Measurements from ENCODE around the gene SH3PXD2A.
"Not testable (repeated sequence)": the region's sequence is repeated elsewhere in the genome, so short reads cannot be mapped to it uniquely, and the experiment has no call there.

SH3PXD2A gene

DNA sequence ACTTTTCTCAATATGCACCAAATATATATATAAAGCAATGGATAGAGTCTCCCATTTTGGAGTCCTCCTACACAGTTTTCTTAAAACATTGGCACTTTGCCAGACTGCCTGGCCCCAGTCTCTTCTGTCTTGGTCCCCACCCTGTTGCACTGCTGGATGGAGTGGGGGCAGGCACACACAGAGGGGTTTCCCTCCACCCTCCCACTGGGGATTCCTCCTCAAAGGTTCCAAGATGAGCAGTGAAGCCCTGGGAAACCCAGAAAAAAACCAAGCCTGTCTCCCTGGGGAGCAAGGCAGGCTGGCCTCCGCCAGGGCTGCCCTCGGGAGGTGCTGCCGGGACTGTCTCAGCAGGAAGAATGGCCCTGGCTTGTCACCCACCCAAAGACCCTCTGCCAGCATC, 68.0 kb downstream of the SH3PXD2A start:
- no peak for DNase-seq

DNA sequence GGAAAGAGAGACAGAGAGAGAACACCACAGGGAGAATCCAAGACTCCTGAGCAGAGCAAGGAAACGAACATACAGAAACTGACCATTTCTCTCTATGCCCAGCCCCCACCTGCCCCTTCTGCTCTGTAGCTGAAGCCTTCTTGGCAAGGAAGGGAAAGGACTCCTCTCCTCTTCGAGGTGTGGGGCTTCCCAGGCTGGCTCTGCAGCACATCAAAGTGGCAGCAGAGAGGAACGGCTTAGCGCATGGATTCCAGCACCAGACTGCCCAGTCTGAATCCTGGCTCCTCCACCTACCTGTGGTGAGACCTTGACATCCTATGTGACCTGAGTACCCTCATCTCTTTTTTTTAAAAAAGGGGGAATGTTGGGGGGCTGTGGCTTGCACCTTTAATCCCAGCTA, 69.4 kb downstream of the SH3PXD2A start:
- DNase-seq: no peak

DNA sequence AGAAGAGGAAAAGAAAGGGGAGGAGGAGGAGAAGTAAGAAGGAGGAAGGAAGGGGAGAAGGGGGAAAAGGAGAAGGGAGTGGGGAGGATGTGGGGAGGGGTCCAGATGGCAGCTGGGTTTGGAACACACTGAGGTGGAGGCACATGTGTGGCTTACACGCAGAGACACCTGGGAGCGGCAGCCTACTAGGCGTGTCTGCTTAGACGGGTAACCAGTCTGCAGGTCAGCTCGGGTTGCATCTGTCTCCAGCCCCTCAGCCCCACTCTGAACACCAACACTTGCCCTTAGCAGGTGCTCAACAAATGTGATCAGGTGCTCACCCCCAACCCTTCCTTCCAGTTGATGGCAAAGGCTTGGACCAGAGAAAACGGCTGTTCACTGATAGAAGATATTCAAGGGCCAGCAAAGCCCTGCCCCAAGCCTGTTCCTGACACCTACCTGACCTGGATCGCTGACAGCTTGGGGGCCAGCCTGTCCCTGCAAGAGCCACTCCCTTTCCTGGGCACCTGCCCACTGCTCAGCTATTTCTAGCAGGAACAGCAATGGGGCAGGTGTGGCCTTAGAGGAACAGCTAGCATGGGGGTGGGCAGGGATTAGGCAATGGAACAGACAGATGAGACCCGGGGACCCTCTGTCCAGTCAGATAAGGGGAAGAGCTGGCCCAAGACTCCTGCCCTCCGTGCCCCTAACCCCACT, 70.5 kb downstream of the SH3PXD2A start:
- DNase-seq: no peak

DNA sequence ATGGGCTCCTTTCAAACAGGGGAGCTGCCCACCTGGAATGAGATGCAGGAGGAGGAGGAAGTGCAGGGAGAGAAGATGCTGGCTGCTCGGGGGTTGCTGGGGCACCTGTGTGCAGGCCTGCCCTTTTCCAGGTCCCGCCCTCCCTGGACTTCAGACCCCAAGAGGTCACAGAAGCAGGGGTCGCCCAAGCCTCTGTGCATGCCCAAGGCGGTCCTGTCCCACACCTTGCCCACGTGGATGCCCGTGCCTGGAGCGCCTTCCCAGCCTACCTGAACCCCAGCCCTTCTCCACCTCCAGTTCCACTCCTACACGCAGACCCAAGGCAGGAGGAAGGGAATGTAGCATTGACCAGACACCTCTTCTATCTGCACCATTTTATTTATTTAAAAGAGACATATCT, 71.3 kb downstream of the SH3PXD2A start:
- DNase-seq: no peak

- DNase-seq: no peak
Measured at GRCh38 chr10:103783681-103784080, 71.7 kb downstream of the SH3PXD2A start.

DNA sequence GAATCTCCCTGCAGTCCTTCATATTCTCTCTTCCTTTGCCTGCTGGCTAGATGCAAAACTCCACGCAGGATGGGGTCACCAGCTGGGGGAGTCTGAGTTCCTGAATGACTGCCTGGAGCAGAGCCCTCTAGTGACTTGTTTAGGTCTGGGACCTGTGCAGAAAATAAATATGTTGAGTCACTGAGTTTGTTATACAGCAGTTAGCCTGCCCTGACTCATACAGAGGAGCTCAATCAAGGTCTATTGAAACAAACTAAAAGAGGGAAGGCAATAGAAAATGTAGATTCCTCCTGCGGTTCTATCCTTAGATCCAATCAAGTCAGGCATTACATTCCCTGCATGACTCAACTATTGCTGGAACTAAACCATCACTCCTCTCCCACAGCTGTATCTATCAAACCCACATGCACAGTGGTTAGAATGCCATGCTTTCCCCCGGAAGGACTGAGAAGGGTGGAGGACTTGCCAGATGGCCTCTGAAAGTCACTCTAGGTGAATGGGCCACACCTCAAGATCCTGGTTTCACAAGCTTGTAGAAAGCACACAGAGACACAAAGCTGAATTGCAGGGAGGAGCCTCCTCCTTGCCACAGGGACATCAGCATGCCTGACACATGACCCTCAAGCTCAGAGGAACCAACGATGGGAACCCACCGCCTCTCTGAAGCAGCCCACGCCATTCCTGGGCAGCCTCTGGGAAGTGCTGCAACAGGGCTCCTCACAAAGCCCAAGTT, 73.9 kb downstream of the SH3PXD2A start:
- DNase-seq: no peak

DNA sequence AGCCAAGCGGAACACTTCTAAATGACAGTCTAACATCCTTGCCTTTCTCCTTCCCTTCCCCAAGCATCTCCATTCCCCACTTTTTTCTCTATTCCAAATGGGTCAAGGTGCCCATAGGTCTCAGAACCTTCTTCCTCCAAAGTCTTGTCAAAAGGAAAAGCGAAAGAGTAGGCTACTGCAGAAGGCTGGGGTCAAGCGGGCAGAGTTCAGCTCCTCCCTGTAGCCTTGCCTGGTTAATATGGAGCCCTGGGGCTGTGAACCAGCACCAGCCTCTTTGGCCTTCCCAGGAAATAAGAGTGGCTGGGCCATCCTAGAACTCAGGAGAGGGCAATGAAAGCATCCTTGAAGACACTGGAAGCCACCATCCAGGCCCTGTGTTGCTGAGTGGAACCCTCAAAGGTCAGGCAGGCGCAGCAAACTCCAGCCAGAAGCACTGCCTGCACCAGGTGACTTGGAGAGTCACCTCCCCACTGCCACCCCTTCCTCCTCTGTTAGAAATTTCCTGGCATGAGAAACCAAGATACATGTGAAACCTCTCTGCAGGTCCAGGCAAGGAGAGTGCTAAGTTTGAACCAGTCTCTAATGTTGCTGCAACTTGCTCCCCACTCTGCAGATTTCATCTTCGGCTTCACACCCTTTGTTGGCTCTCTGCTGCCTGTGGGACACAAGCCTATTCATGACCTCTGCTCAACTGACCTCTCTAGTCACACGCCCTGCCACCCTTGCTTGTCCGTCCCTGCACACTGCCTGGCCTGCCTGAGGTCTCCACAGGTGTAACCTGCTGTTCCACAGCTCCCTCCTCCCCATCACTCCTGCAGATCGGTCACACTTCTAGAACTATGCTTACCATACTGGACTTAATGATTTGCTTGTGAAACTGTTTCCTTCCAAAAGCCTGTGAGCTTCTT, 74.9 kb downstream of the SH3PXD2A start:
- no peak for DNase-seq

- no peak for DNase-seq
Measured at GRCh38 chr10:103778358-103779139, 76.8 kb downstream of the SH3PXD2A start.

DNA sequence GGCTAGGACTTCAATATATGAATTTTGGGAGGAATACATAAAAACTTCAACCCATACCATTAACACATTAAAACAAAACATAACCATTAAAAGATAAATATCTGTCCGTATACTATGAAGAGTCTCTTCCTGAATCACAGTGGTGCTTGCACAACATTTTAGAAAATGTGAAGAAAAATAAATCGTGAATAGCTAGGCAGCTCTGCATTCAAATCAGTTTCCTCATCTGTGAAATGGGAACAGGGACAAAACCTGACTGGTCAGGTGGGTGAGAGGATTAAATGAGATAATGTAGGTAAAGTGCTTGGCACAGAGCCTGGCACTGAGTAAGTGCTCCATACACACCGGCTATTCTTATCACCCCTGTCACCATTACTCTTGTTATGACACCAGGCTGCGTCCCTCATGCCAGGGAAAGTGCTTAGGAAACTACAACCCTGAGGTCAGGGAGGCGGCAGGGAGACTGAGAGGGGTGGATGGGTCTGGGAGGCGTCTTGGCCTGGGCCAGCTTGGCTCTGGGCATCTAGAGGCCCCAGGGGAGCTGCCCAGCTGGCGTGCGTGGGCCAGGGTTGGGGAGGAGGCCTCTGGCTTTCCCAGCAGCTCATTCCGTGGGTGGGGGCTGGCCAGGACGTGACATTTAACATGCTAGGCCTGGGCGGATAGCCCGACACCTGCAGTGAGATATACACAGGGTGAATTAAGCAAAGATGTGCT, 78.3 kb downstream of the SH3PXD2A start:
- no peak for DNase-seq

- no peak for DNase-seq
Measured at GRCh38 chr10:103775776-103776175, 79.6 kb downstream of the SH3PXD2A start.

DNA sequence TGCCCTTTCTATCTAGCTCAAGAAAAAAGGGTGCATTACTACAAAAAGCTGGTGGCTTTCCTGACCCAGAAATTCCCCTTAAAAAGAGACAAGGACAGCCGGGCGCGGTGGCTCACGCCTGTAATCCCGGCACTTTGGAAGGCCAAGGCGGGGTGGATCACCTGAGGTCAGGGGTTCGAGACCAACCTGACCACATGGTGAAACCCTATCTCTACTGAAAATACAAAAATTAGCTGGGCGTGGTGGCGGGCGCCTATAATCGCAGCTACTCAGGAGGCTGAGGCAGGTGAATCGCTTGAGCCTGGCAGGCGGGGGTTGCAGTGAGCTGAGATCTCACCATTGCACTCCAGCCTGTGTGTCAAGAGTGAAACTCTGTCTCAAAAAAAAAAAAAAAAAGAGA, 82.5 kb downstream of the SH3PXD2A start:
- DNase-seq: not testable (repeated sequence)

- peak; percentile 16 for DNase-seq
Measured at GRCh38 chr10:103772096-103772845, 83.1 kb downstream of the SH3PXD2A start.

- DNase-seq: no peak
Measured at GRCh38 chr10:103770139-103770538, 85.2 kb downstream of the SH3PXD2A start.

DNA sequence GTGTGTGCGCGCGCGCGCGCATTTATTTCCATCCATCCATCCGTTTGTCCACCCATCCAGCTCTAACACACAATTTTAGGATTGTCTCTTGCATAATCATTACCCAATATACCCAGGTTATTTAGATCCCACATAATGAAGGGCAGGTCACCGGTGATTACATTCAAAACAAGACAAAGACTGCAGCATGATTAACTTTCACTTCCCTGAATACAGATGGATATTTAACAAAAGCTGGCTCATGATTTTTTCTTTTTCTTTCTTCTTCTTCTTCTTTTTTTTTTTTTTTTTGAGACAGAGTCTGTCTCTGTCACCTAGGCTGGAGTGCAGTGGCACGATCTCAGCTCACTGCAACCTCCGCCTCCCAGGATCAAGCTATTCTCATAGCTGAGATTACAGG, 86.2 kb downstream of the SH3PXD2A start:
- no peak for DNase-seq

DNA sequence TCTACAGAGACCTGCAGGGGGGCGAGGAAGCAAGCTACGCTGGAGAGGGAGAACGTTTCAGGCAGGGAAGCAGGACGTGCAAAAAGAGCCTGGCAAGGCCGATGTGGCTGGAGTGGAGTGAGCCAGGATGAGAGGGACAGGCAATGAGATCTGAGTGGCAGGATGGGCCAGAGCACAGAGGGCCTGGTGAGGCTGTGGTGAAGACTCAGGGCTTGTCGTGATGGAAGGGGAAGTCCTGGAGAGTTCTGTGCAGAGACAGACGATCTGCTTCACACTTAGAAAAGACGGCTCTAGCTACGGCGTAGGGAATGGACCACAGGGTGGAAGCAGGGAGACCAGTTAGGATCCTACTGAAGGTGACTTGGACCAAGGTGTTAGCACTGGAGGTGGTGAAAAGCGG, 87.0 kb downstream of the SH3PXD2A start:
- DNase-seq: peak; percentile 16

DNA sequence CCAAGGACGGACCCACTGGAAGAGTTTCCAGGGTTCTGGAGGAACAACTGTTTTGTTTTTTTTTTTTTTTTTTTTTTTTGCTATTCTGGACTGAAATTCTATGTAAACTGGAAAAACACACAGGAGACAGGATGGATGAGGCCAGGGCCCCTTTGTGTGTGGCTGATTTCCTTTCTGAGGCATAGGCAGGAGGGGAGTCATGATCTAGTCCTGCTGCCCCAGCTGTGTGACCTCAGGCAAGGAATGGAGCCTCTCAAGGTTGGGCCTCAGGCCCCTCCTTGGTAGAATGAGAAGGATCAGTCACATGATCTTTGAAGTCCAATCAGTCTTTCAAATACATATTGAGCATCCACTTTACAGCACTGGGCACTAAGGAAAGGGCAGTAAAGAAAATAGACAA, 87.6 kb downstream of the SH3PXD2A start:
- DNase-seq: no peak

- no peak for DNase-seq
Measured at GRCh38 chr10:103766751-103767505, 88.4 kb downstream of the SH3PXD2A start.

- no peak for DNase-seq
Measured at GRCh38 chr10:103765981-103766380, 89.4 kb downstream of the SH3PXD2A start.

GRCh38 chr10:103765168-103765567, 90.2 kb downstream of the SH3PXD2A start:
- no peak for DNase-seq

- no peak for DNase-seq
Measured at GRCh38 chr10:103764296-103765088, 90.9 kb downstream of the SH3PXD2A start.

Measured in GDM1 (cell line).